Astrocyte (in vitro differentiated cells and primary cell): ENCODE data around the gene ITPR2. TPM values are rescaled to one million over a fixed set of nuclear protein-coding genes. Genes with fewer than 3 reads are reported as not detected.
A peak's percentile ranks its signal among the peaks of the same experiment; 100 is the strongest.

Experiments
- DNase-seq: peaks from one replicate; pipeline ENCODE4 v3.0.0-alpha.2; 2010; ENCODE audit warnings: low read depth
- FAIRE-seq: peaks from 2 replicates; lab custom pipeline; 2011; peaks lifted over from hg19 to GRCh38; lab: Jason Lieb, UNC
- H2AFZ ChIP-seq: 2 replicates; pipeline ENCODE4 v1.6.0; 2012; ENCODE audit warnings: low read depth, low read length, inconsistent platforms
- H3K27ac ChIP-seq: 2 replicates; pipeline ENCODE4 v1.5.1; 2011; ENCODE audit warnings: low read depth, low read length, inconsistent platforms
- H3K27me3 ChIP-seq: 2 replicates; pipeline ENCODE4 v1.6.0; 2011; ENCODE audit warnings: low read length, inconsistent platforms; ENCODE audit not compliant: insufficient read depth
- H3K36me3 ChIP-seq: 2 replicates; pipeline ENCODE4 v1.5.1; 2011; ENCODE audit warnings: low read length, inconsistent platforms; ENCODE audit not compliant: insufficient read depth
- H3K4me1 ChIP-seq: 2 replicates; pipeline ENCODE4 v1.5.1; 2011; ENCODE audit warnings: low read length, inconsistent platforms; ENCODE audit not compliant: insufficient read depth
- H3K4me2 ChIP-seq: 2 replicates; pipeline ENCODE4 v1.6.0; 2012; ENCODE audit warnings: low read length, inconsistent platforms
- H3K4me3 ChIP-seq: 2 replicates; pipeline ENCODE4 v1.5.1; 2011; ENCODE audit warnings: low read depth, mild to moderate bottlenecking, low read length, inconsistent platforms; ENCODE audit not compliant: insufficient read depth
- H3K79me2 ChIP-seq: 2 replicates; pipeline ENCODE4 v1.6.0; 2012; ENCODE audit warnings: mild to moderate bottlenecking, low read length, inconsistent platforms; ENCODE audit not compliant: insufficient read depth
- H3K9ac ChIP-seq: 2 replicates; pipeline ENCODE4 v1.6.0; 2012; ENCODE audit warnings: mild to moderate bottlenecking, low read length, inconsistent platforms
- H3K9me3 ChIP-seq: 2 replicates; pipeline ENCODE4 v1.5.1; 2012; ENCODE audit warnings: low read depth, mild to moderate bottlenecking, low read length, inconsistent platforms; ENCODE audit not compliant: insufficient read depth
- H4K20me1 ChIP-seq: 2 replicates; pipeline ENCODE4 v1.6.0; 2012; ENCODE audit warnings: low read length, inconsistent platforms; ENCODE audit not compliant: insufficient read depth
- H3K27ac Mint-ChIP-seq: one replicate; pipeline ENCODE4 v1.8.0; 2021; ENCODE audit warnings: mild to moderate bottlenecking, mixed read lengths; ENCODE audit not compliant: unreplicated experiment
- H3K27me3 Mint-ChIP-seq: one replicate; pipeline ENCODE4 v1.8.0; 2021; ENCODE audit warnings: low read depth, mixed read lengths; ENCODE audit not compliant: unreplicated experiment
- H3K36me3 Mint-ChIP-seq: one replicate; pipeline ENCODE4 v1.8.0; 2021; ENCODE audit warnings: low read depth, mixed read lengths; ENCODE audit not compliant: unreplicated experiment
- H3K4me1 Mint-ChIP-seq: one replicate; pipeline ENCODE4 v1.8.0; 2021; ENCODE audit warnings: low read depth, mixed read lengths; ENCODE audit not compliant: unreplicated experiment
- H3K4me3 Mint-ChIP-seq: one replicate; pipeline ENCODE4 v1.8.0; 2021; ENCODE audit warnings: mild to moderate bottlenecking, moderate library complexity, mixed read lengths; ENCODE audit not compliant: unreplicated experiment
- H3K9me3 Mint-ChIP-seq: one replicate; pipeline ENCODE4 v1.8.0; 2021; ENCODE audit warnings: mild to moderate bottlenecking, mixed read lengths; ENCODE audit not compliant: unreplicated experiment
- EZH2 ChIP-seq: IDR thresholded peaks from 2 replicates; pipeline ENCODE4 v1.6.1; 2012; ENCODE audit warnings: mild to moderate bottlenecking, low read length, inconsistent platforms; ENCODE audit not compliant: insufficient read depth
- total RNA-seq: library from RNA; stranded (reverse); gene quantifications from 2 replicates; pipeline ENCODE4 v1.2.1, GENCODE V29; 2021
- TF ChIP-seq, protein P1 (sequence below): IDR thresholded peaks from 2 replicates; pipeline ENCODE4 v1.5.1; 2011; ENCODE audit warnings: low read depth, mild to moderate bottlenecking, inconsistent platforms, low read length, moderate library complexity; ENCODE audit not compliant: insufficient read depth

The ITPR2 gene
- total RNA-seq, 1 donor from 2014 or later: 24.4 TPM

DNA sequence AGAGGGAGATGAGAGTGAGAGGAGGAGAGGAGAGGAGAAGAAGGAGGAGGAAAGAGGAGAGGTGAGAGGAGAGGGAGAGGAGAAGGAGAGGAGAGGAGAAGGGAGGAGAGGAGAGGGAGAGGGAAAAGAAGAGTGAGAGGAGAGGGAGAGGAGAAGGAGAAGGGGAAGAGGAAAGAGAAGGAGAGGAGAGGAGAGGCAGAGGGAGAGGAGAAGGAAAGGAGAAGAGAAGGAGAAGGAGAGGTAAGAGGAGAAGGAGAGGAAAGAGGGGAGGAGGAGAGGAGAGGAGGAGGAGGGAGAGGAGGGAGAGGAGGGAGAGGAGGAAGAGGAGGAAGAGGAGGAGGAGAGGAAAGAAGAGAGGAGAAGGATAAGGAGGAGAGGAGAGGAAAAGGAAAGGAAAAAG lies 266.8 kb downstream of the ITPR2 start:
- no peak overlapping the region for H3K4me3 ChIP-seq
- H3K27ac ChIP-seq: no peak overlapping the region
- peaks cover 7% of the 10 kb centered on the region for H3K4me1 ChIP-seq
- no peaks in the 10 kb centered on the region for H4K20me1 ChIP-seq
- Mint-ChIP-seq H3K27me3 (no peaks in the 10 kb centered on the region), H3K9me3 (no peaks in the 10 kb centered on the region), H3K4me1 (no peaks in the 10 kb centered on the region), H3K36me3 (no peaks in the 10 kb centered on the region), H3K4me3 (no peak overlapping the region), H3K27ac (no peak overlapping the region)
- no peaks in the 10 kb centered on the region for H3K9me3 ChIP-seq
- FAIRE-seq (no peak), DNase-seq (no peak)
- H3K4me2 ChIP-seq: no peak overlapping the region
- no peaks in the 10 kb centered on the region for H3K36me3 ChIP-seq
- H3K79me2 ChIP-seq: no peaks in the 10 kb centered on the region
- no peaks in the 10 kb centered on the region for H3K27me3 ChIP-seq
- TF ChIP-seq EZH2: no peak
- TF ChIP-seq, protein P1, sequence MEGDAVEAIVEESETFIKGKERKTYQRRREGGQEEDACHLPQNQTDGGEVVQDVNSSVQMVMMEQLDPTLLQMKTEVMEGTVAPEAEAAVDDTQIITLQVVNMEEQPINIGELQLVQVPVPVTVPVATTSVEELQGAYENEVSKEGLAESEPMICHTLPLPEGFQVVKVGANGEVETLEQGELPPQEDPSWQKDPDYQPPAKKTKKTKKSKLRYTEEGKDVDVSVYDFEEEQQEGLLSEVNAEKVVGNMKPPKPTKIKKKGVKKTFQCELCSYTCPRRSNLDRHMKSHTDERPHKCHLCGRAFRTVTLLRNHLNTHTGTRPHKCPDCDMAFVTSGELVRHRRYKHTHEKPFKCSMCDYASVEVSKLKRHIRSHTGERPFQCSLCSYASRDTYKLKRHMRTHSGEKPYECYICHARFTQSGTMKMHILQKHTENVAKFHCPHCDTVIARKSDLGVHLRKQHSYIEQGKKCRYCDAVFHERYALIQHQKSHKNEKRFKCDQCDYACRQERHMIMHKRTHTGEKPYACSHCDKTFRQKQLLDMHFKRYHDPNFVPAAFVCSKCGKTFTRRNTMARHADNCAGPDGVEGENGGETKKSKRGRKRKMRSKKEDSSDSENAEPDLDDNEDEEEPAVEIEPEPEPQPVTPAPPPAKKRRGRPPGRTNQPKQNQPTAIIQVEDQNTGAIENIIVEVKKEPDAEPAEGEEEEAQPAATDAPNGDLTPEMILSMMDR: no peak
- no peak overlapping the region for H2AFZ ChIP-seq
- H3K9ac ChIP-seq: no peak overlapping the region

DNA sequence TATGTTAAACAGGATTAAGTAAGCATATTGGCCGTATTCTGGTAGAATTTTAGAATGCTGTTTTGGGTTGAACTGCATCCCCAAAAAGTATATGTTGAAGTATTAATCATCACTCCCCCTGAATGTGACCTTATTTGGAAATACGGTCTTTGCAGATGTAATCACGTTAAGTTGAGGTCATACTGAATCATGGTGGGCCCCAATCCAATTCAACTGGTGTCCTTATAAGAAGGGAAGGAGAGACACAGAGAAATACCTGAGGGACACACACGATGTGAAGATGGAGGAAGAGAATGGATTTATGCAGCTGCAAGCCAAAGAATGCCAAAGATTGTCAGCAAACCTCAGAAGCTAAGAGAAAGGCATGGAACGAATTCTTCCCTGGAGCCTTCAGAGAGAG lies 268.6 kb downstream of the ITPR2 start:
- Histone ChIP-seq H3K79me2 (no peaks in the 10 kb centered on the region), H3K4me3 (no peak overlapping the region), H3K27me3 (no peaks in the 10 kb centered on the region), H2AFZ (no peak overlapping the region), H3K9ac (no peak overlapping the region), H3K36me3 (no peaks in the 10 kb centered on the region), H3K27ac (no peak overlapping the region), H4K20me1 (no peaks in the 10 kb centered on the region), H3K4me2 (no peak overlapping the region), H3K9me3 (no peaks in the 10 kb centered on the region), H3K4me1 (peaks cover 7% of the 10 kb centered on the region)
- Mint-ChIP-seq H3K27me3 (no peaks in the 10 kb centered on the region), H3K4me1 (no peaks in the 10 kb centered on the region), H3K9me3 (no peaks in the 10 kb centered on the region), H3K27ac (no peak overlapping the region), H3K4me3 (no peak overlapping the region), H3K36me3 (no peaks in the 10 kb centered on the region)
- TF ChIP-seq, protein P1: no peak
- TF ChIP-seq EZH2: no peak
- FAIRE-seq (no peak), DNase-seq (peak; percentile 67)

- Histone ChIP-seq H3K4me2 (no peak overlapping the region), H3K79me2 (no peaks in the 10 kb centered on the region), H4K20me1 (no peaks in the 10 kb centered on the region), H3K36me3 (no peaks in the 10 kb centered on the region), H3K27ac (no peak overlapping the region), H3K4me1 (peaks cover 7% of the 10 kb centered on the region), H3K9ac (no peak overlapping the region), H3K9me3 (no peaks in the 10 kb centered on the region), H3K27me3 (no peaks in the 10 kb centered on the region), H3K4me3 (no peak overlapping the region), H2AFZ (no peak overlapping the region)
- TF ChIP-seq EZH2: no peak
- TF ChIP-seq, protein P1: no peak
- Mint-ChIP-seq H3K4me3 (no peak overlapping the region), H3K4me1 (no peaks in the 10 kb centered on the region), H3K36me3 (no peaks in the 10 kb centered on the region), H3K27me3 (no peaks in the 10 kb centered on the region), H3K9me3 (no peaks in the 10 kb centered on the region), H3K27ac (no peak overlapping the region)
- no peak for DNase-seq
- no peak for FAIRE-seq
These were observed 269.4 kb downstream of the ITPR2 start for GRCh38 chr12:26563552-26563951.
